Bronchial smooth muscle cell (primary cell): ENCODE measurements around the gene SLC17A1. TPM values are rescaled to one million over a fixed set of nuclear protein-coding genes. Genes with fewer than 3 reads are reported as not detected.

Experiments used
- total RNA-seq: library from RNA; depleted of rRNA; stranded (reverse); fragments of >200 nt; gene quantifications from 2 replicates; pipeline ENCODE4 v1.2.1, GENCODE V29; 2014

The SLC17A1 gene, protein sequence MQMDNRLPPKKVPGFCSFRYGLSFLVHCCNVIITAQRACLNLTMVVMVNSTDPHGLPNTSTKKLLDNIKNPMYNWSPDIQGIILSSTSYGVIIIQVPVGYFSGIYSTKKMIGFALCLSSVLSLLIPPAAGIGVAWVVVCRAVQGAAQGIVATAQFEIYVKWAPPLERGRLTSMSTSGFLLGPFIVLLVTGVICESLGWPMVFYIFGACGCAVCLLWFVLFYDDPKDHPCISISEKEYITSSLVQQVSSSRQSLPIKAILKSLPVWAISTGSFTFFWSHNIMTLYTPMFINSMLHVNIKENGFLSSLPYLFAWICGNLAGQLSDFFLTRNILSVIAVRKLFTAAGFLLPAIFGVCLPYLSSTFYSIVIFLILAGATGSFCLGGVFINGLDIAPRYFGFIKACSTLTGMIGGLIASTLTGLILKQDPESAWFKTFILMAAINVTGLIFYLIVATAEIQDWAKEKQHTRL
- total RNA-seq: not detected in 2 replicates

GRCh38 chr6:25831532-25832306, at the start of gene SLC17A1:
Gene SLC17A1, minus strand, starts transcription at chr6:25832052. Its CDS starts 1,495 bp downstream, at chr6:25830557.

GRCh38 chr6:25874118-25874517, 42.3 kb upstream of the SLC17A1 start, which contains the start of gene SLC17A3:
Gene SLC17A3, minus strand, starts transcription at chr6:25874243. Its CDS starts 5,856 bp downstream, at chr6:25868387.

DNA sequence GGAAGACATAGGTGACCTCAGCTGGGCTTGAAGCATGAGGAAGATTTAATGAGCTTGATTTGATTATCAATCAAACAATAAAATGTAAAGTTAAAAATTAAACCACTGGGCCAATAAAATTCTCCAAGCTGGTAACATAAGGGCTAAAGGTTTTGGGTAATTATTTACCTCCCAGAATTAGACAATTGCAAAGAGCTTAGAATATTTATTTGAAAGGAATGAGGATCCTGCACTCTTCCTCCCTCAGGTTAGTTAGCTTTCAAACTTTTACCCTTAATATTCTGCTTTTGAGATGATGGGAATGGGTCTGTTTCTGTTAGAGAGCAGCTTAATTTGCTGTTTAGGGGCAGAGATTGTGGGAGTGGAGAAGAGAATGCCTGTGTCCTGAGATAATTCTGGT, 77.3 kb downstream of the SLC17A1 start, which contains the start of gene SLC17A4:
SLC17A4 (plus strand) TSS at position 208 of the 400 bp plus-strand sequence. CDS start 7,221 bp downstream, outside the sequence.

Other genes starting within 250 kb of the SLC17A1 start
- gene SCGN, start 179.8 kb downstream of the SLC17A1 start, total RNA-seq: not detected in 2 replicates
- gene SLC17A4, start 77.3 kb downstream of the SLC17A1 start, total RNA-seq: not detected in 2 replicates
- gene SLC17A3, start 42.2 kb upstream of the SLC17A1 start, total RNA-seq: not detected in 2 replicates
- gene SLC17A2, start 98.6 kb upstream of the SLC17A1 start, total RNA-seq: not detected in 2 replicates
- gene TRIM38, start 130.8 kb upstream of the SLC17A1 start, total RNA-seq: 9.9 and 10.1 TPM in 2 replicates